WTC11 (cell line): Measurements from ENCODE around the gene SIKE1. TPM values are rescaled to one million over a fixed set of nuclear protein-coding genes. Genes with fewer than 3 reads are reported as not detected.
"Not testable (repeated sequence)": the region's sequence is repeated elsewhere in the genome, so short reads cannot be mapped to it uniquely, and the experiment has no call there.

Experiments used
- ATAC-seq: fragments of 200-7000 bp; cut with Tn5 transposase; 2 replicates; pipeline ENCODE4 v1.10.0; 2021; ENCODE audit warnings: mild to moderate bottlenecking, moderate library complexity
- CTCF ChIA-PET: fragments of 300-600 bp; sonication (Branson Sonifier 250); formaldehyde crosslinking; loops from one replicate; lab custom pipeline; 2021; ENCODE audit warnings: antibody characterized with exemption; lab: Charles Lee
- POLR2A ChIA-PET: fragments of 350-600 bp; sonication (Branson Sonifier 250); formaldehyde crosslinking; loops from one replicate; lab custom pipeline; 2021; ENCODE audit warnings: antibody characterized with exemption; lab: Charles Lee
- DNase-seq: peaks from one replicate; pipeline ENCODE4 v3.0.0; 2021; ENCODE audit warnings: low spot score
- H3K27ac Mint-ChIP-seq: 2 replicates; pipeline ENCODE4 v1.8.0; 2021; ENCODE audit warnings: mixed read lengths
- H3K27me3 Mint-ChIP-seq: 2 replicates; pipeline ENCODE4 v1.8.0; 2021; ENCODE audit warnings: low read depth, mild to moderate bottlenecking, moderate library complexity, mixed read lengths
- H3K36me3 Mint-ChIP-seq: 2 replicates; pipeline ENCODE4 v1.8.0; 2021; ENCODE audit warnings: mixed read lengths
- H3K4me1 Mint-ChIP-seq: 2 replicates; pipeline ENCODE4 v1.8.0; 2022; ENCODE audit warnings: mixed read lengths
- H3K4me3 Mint-ChIP-seq: 2 replicates; pipeline ENCODE4 v1.8.0; 2021; ENCODE audit warnings: mild to moderate bottlenecking, moderate library complexity, mixed read lengths
- H3K9me3 Mint-ChIP-seq: 2 replicates; pipeline ENCODE4 v1.8.0; 2021; ENCODE audit warnings: mixed read lengths
- AFF4 ChIP-seq: sonication (generic); formaldehyde crosslinking; IDR thresholded peaks from 2 replicates; pipeline ENCODE4 v1.8.1; 2023; ENCODE audit warnings: mild to moderate bottlenecking, missing genetic modification reagents, borderline replicate concordance
- CREB1 ChIP-seq: sonication (generic); formaldehyde crosslinking; IDR thresholded peaks from 2 replicates; pipeline ENCODE4 v1.8.0; 2023; ENCODE audit warnings: mild to moderate bottlenecking, missing genetic modification reagents
- GRHL2 ChIP-seq: fragments of 250-450 bp; sonication (Bioruptor Pico); IDR thresholded peaks from 2 replicates; pipeline ENCODE4 v1.8.0; 2022; ENCODE audit warnings: mild to moderate bottlenecking, moderate library complexity; ENCODE audit not compliant: insufficient replicate concordance, severe bottlenecking
- GTF2I ChIP-seq: fragments of 250-450 bp; sonication (Bioruptor Pico); conservative IDR thresholded peaks from 2 replicates; pipeline ENCODE4 v1.4.0; 2021; ENCODE audit warnings: mild to moderate bottlenecking
- MLX ChIP-seq: sonication (generic); formaldehyde crosslinking; IDR thresholded peaks from 2 replicates; pipeline ENCODE4 v1.8.1; 2023; ENCODE audit warnings: mild to moderate bottlenecking, missing genetic modification reagents, moderate library complexity
- MYBL2 ChIP-seq: sonication (generic); formaldehyde crosslinking; IDR thresholded peaks from 2 replicates; pipeline ENCODE4 v1.8.1; 2023; ENCODE audit warnings: mild to moderate bottlenecking, moderate library complexity, missing genetic modification reagents
- NFATC4 ChIP-seq: fragments of 250-450 bp; sonication (Bioruptor Pico); IDR thresholded peaks from 2 replicates; pipeline ENCODE4 v1.9.0; 2021; ENCODE audit warnings: mild to moderate bottlenecking
- NFE2L1 ChIP-seq: sonication (generic); formaldehyde crosslinking; IDR thresholded peaks from 2 replicates; pipeline ENCODE4 v1.8.1; 2023; ENCODE audit warnings: missing genetic modification reagents
- PRRX2 ChIP-seq: fragments of 250-450 bp; sonication (Bioruptor Pico); IDR thresholded peaks from 2 replicates; pipeline ENCODE4 v1.8.0; 2021; ENCODE audit warnings: mild to moderate bottlenecking
- SMAD3 ChIP-seq: sonication (generic); formaldehyde crosslinking; IDR thresholded peaks from 2 replicates; pipeline ENCODE4 v1.8.0; 2022; ENCODE audit warnings: missing genetic modification reagents, mild to moderate bottlenecking, borderline replicate concordance
- TCF7 ChIP-seq: sonication (generic); formaldehyde crosslinking; IDR thresholded peaks from 2 replicates; pipeline ENCODE4 v1.8.0; 2022; ENCODE audit warnings: mild to moderate bottlenecking, low read depth, missing genetic modification reagents, moderate library complexity
- TEAD4 ChIP-seq: sonication (generic); formaldehyde crosslinking; IDR thresholded peaks from 2 replicates; pipeline ENCODE4 v1.8.0; 2022; ENCODE audit warnings: mild to moderate bottlenecking, missing genetic modification reagents
- ZMAT4 ChIP-seq: fragments of 250-450 bp; sonication (Bioruptor Pico); IDR thresholded peaks from 2 replicates; pipeline ENCODE4 v1.9.0; 2021; ENCODE audit warnings: mild to moderate bottlenecking
- ZNF423 ChIP-seq: fragments of 250-450 bp; sonication (Bioruptor Pico); IDR thresholded peaks from 2 replicates; pipeline ENCODE4 v2.1.2; 2022; ENCODE audit warnings: mild to moderate bottlenecking, moderate library complexity
- total RNA-seq: library from RNA; stranded (reverse); gene quantifications from 3 replicates; pipeline ENCODE4 v1.2.3, GENCODE V29; 2021
- TF ChIP-seq, protein P1 (sequence below): sonication (generic); formaldehyde crosslinking; IDR thresholded peaks from 2 replicates; pipeline ENCODE4 v1.8.1; 2022; ENCODE audit warnings: mild to moderate bottlenecking, moderate library complexity, missing genetic modification reagents
- TF ChIP-seq, protein P2 (sequence below): sonication (generic); formaldehyde crosslinking; IDR thresholded peaks from 2 replicates; pipeline ENCODE4 v1.8.1; 2022; ENCODE audit warnings: low read depth, missing genetic modification reagents, borderline replicate concordance
- TF ChIP-seq, protein P3 (sequence below): sonication (generic); formaldehyde crosslinking; IDR thresholded peaks from 2 replicates; pipeline ENCODE4 v1.8.1; 2022; ENCODE audit warnings: mild to moderate bottlenecking, missing genetic modification reagents, moderate library complexity, borderline replicate concordance
- TF ChIP-seq, protein P4 (sequence below): sonication (generic); formaldehyde crosslinking; IDR thresholded peaks from 2 replicates; pipeline ENCODE4 v1.8.0; 2022; ENCODE audit warnings: mild to moderate bottlenecking, missing genetic modification reagents

The SIKE1 gene
- total RNA-seq, 1 experiment from 2014 or later = 68.7 TPM

- TF ChIP-seq, protein P1, sequence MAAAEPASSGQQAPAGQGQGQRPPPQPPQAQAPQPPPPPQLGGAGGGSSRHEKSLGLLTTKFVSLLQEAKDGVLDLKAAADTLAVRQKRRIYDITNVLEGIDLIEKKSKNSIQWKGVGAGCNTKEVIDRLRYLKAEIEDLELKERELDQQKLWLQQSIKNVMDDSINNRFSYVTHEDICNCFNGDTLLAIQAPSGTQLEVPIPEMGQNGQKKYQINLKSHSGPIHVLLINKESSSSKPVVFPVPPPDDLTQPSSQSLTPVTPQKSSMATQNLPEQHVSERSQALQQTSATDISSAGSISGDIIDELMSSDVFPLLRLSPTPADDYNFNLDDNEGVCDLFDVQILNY = no peak
- TF ChIP-seq PRRX2 (CRISPR knock-in tag) (no peak), NFE2L1 (no peak), MLX (CRISPR knock-in tag) (no peak), TEAD4 (CRISPR knock-in tag) (no peak), ZMAT4 (no peak)
- TF ChIP-seq, protein P2, sequence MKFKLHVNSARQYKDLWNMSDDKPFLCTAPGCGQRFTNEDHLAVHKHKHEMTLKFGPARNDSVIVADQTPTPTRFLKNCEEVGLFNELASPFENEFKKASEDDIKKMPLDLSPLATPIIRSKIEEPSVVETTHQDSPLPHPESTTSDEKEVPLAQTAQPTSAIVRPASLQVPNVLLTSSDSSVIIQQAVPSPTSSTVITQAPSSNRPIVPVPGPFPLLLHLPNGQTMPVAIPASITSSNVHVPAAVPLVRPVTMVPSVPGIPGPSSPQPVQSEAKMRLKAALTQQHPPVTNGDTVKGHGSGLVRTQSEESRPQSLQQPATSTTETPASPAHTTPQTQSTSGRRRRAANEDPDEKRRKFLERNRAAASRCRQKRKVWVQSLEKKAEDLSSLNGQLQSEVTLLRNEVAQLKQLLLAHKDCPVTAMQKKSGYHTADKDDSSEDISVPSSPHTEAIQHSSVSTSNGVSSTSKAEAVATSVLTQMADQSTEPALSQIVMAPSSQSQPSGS (CRISPR knock-in tag) = no peak
- TF ChIP-seq, protein P3, sequence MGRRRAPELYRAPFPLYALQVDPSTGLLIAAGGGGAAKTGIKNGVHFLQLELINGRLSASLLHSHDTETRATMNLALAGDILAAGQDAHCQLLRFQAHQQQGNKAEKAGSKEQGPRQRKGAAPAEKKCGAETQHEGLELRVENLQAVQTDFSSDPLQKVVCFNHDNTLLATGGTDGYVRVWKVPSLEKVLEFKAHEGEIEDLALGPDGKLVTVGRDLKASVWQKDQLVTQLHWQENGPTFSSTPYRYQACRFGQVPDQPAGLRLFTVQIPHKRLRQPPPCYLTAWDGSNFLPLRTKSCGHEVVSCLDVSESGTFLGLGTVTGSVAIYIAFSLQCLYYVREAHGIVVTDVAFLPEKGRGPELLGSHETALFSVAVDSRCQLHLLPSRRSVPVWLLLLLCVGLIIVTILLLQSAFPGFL = no peak
- DNase-seq (no peak), ATAC-seq (no peak)
- no peak overlapping the region; the same call in 1 of the 2 replicates for H3K27ac Mint-ChIP-seq
- H3K27me3 Mint-ChIP-seq = peaks cover 32% of the 10 kb centered on the region
- H3K4me3 Mint-ChIP-seq = peak overlapping the region; percentile 100
- ChIA-PET CTCF (no interaction called here), POLR2A (interaction anchor here (1.2 kb wide), 1 partner anchor 310 kb away, joined by 4 read pairs; the partner anchor contains the start of gene TSPAN2)
- H3K9me3 Mint-ChIP-seq = no peaks in the 10 kb centered on the region
- H3K4me1 Mint-ChIP-seq = 0 out of 2 replicates have a peak, but pooled peaks cover 5% of the 10 kb centered on the region
- peaks cover 37% of the 10 kb centered on the region for H3K36me3 Mint-ChIP-seq
These were observed 763 bp downstream of the SIKE1 start for GRCh38 chr1:114779722-114780121.

GRCh38 chr1:114776726-114777125 lies 3.8 kb downstream of the SIKE1 start:
- H3K4me1 Mint-ChIP-seq, POLR2A ChIA-PET: not testable (repeated sequence)

DNA sequence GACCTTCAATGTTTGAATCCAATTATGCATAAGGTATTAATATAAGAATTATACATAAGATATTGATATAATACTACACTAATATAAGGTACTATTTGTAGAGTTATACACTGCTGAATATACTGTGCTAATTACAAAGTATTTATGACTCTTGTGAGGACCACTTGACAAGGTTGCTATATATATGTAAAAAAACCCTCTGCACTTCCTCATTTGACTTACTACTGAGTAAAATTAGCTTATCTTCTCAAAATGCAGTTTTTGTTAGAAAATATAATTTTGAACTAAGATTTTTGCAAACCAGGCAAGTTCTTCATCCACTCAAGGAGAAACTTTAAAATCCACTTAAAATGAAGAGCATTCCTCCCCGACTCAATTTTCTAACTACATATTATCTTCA lies 8.5 kb downstream of the SIKE1 start:
- Mint-ChIP-seq H3K36me3 (peaks cover 28% of the 10 kb centered on the region), H3K4me3 (no peak overlapping the region), H3K27me3 (no peaks in the 10 kb centered on the region), H3K4me1 (no peaks in the 10 kb centered on the region), H3K27ac (no peak overlapping the region), H3K9me3 (no peaks in the 10 kb centered on the region)
- DNase-seq = no peak
- ChIA-PET POLR2A (no interaction called here), CTCF (no interaction called here)
- TF ChIP-seq TCF7 (CRISPR knock-in tag) (no peak), GRHL2 (no peak), MLX (CRISPR knock-in tag) (no peak), AFF4 (CRISPR knock-in tag) (no peak), ZMAT4 (no peak), MYBL2 (no peak), TEAD4 (CRISPR knock-in tag) (no peak), GTF2I (CRISPR knock-in tag) (no peak), ZNF423 (CRISPR knock-in tag) (no peak), SMAD3 (no peak), CREB1 (CRISPR knock-in tag) (no peak), NFATC4 (CRISPR knock-in tag) (no peak)
- TF ChIP-seq, protein P4, sequence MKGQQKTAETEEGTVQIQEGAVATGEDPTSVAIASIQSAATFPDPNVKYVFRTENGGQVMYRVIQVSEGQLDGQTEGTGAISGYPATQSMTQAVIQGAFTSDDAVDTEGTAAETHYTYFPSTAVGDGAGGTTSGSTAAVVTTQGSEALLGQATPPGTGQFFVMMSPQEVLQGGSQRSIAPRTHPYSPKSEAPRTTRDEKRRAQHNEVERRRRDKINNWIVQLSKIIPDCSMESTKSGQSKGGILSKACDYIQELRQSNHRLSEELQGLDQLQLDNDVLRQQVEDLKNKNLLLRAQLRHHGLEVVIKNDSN = no peak
- ATAC-seq = no peak

More at GRCh38 chr1:114776726-114777125, 3.8 kb downstream of the SIKE1 start:
- H3K27ac Mint-ChIP-seq, H3K4me3 Mint-ChIP-seq, CTCF ChIA-PET, ATAC-seq, H3K9me3 Mint-ChIP-seq, H3K27me3 Mint-ChIP-seq, DNase-seq: not testable (repeated sequence)
- peaks cover 51% of the 10 kb centered on the region for H3K36me3 Mint-ChIP-seq
